Epithelial cell of proximal tubule (primary cell): ENCODE results near the gene KCNAB1. TPM values are rescaled to one million over a fixed set of nuclear protein-coding genes. Genes with fewer than 3 reads are reported as not detected.

Experiments used
- DNase-seq: peaks from one replicate; pipeline ENCODE4 v3.0.0-alpha.2; 2011; ENCODE audit warnings: low read depth
- H3K4me3 ChIP-seq: 2 replicates; pipeline ENCODE4 v1.5.1; 2011; ENCODE audit warnings: low read depth, mild to moderate bottlenecking, low read length
- CTCF ChIP-seq: conservative IDR thresholded peaks from 2 replicates; pipeline ENCODE4 v1.5.1; 2012; ENCODE audit warnings: low read depth, mild to moderate bottlenecking, low read length
- total RNA-seq: library from RNA; depleted of rRNA; stranded (reverse); fragments of >200 nt; gene quantifications from 2 replicates; pipeline ENCODE4 v1.2.3, GENCODE V29; 2015

Gene KCNAB1
- total RNA-seq, 1 donor from 2014 or later = not detected

- H3K4me3 ChIP-seq = no peak overlapping the region
- no peak for TF ChIP-seq CTCF
- DNase-seq = no peak
Observed at GRCh38 chr3:156332304-156332703, 211.9 kb downstream of the KCNAB1 start.

GRCh38 chr3:156334841-156335545 lies 214.6 kb downstream of the KCNAB1 start:
- no peak overlapping the region for H3K4me3 ChIP-seq
- no peak for TF ChIP-seq CTCF
- no peak for DNase-seq

DNA sequence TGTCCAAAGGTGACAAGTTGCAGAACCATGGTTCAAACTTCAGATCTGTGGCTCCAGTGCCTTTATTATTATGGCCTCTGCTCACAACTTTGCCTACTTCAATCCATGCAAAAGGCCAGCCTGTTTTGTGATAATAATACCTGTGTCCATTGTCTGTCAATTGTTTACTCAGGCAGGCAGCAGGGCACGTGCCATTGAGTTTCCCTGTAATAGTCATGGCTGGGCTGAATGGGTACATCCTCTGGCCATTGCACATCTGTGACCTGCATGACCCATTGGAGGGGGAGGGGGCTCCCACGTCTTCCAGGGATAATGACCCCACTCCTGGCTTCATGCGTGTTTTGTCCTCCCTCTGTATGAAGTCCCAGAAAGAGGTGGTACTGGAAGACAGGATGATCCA lies 219.1 kb downstream of the KCNAB1 start:
- no peak for DNase-seq
- no peak overlapping the region for H3K4me3 ChIP-seq
- TF ChIP-seq CTCF = no peak

GRCh38 chr3:156341332-156341731 lies 221.0 kb downstream of the KCNAB1 start:
- no peak for TF ChIP-seq CTCF
- H3K4me3 ChIP-seq = no peak overlapping the region
- no peak for DNase-seq

DNA sequence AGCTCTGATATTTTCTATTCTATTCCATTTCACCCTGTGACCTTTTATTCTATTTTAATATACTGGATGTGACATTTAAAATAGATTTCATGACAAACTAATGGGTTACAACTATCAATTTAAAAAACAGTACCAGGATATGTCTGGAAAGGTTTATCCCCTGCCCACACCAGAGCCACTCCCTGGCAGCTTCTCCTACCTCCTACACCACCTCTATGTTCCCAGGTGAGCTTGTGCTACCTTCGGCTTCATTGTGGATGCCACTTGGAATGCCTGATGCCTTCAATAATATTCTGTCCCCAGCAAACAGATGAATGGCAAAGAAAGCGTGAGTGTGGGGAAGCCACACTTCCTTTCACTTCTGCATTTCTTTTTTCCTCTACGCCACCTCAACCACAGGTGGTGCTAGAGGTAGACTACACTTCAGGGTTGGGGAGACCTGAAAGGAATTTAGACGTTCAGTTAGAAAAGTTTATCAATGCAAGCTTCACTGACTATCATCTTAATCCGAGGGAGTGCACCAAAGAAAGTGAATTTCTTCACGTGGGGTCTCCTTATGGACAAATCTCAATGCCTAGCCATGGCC lies 221.5 kb downstream of the KCNAB1 start:
- DNase-seq = no peak
- H3K4me3 ChIP-seq = no peak overlapping the region
- no peak for TF ChIP-seq CTCF

DNA sequence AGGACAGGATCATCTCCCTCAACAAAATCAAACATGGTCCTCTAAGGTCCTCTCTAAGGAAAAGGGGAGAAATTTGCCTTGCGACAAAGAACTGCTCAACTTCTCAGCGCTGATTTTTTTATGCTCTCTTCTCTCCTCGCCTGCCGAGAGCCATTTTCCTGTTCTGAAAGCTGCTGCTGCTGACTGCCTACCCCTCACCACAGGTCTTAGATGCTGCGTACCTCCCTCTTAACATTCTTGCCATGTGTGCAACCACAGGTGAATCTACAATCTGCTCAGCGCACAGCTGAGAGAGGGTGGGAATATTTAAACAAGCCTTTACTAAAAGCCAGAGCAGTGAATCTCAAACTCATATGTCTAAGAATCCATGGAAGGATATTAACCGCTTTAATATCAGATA lies 223.8 kb downstream of the KCNAB1 start:
- TF ChIP-seq CTCF = no peak
- H3K4me3 ChIP-seq = no peak overlapping the region

DNA sequence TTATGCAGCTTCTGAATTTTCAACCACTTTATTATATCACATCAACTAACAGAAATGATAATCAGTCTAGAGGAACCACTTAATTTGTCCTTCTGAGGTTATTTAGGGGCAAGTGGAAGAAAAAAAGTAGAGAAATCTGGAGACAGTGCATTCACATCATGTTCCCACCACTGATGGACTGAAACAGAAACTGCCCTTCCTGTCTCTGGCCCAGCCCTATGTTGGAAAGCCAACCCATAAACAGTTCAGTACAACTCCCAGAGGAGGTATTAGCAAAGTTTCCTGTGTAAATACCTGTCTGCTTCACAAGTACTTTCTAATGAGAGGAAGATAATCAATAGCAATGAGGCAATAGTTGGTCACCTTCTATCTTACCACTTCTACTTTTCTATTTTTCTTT lies 228.7 kb downstream of the KCNAB1 start:
- no peak for DNase-seq
- H3K4me3 ChIP-seq = no peak overlapping the region
- TF ChIP-seq CTCF = no peak

More for the DNA sequence above, 223.8 kb downstream of the KCNAB1 start:
- no peak for DNase-seq
